IMR-90 (cell line): ENCODE measurements around the gene FBXO30. TPM values are rescaled to one million over a fixed set of nuclear protein-coding genes. Genes with fewer than 3 reads are reported as not detected.

Experiments
- ATAC-seq: fragments of 200-7000 bp; cut with Tn5 transposase; 2 replicates; pipeline ENCODE4 v1.9.1; 2020; ENCODE audit warnings: low read depth, mild to moderate bottlenecking, moderate library complexity
- BruUV-seq: library from RNA; stranded (reverse); fragments of 400-500 nt; replicated peaks from 2 replicates; lab custom pipeline; 2021; lab: Mats Ljungman, UMichigan
- CTCF ChIA-PET: fragments of 300-600 bp; formaldehyde crosslinking; extraction: SDS; loops from one replicate; lab custom pipeline; 2021; ENCODE audit warnings: antibody characterized with exemption; lab: Yijun Ruan, JAX
- POLR2A ChIA-PET: fragments of 300-600 bp; sonication (Branson Sonifier 250); formaldehyde crosslinking; loops from one replicate; lab custom pipeline; 2022; ENCODE audit warnings: antibody characterized with exemption; ENCODE audit not compliant: unreplicated experiment; lab: Charles Lee
- DNase-seq: peaks from one replicate; pipeline ENCODE4 v3.0.0; 2013
- H2AFZ ChIP-seq: replicated peaks from 2 replicates; pipeline ENCODE3; 2013; ENCODE audit warnings: low read length, mild to moderate bottlenecking; ENCODE audit not compliant: poor library complexity
- H2AK5ac ChIP-seq: 2 replicates; pipeline ENCODE4 v1.6.1; 2013; ENCODE audit warnings: low read depth, low read length, inconsistent platforms
- H2AK9ac ChIP-seq: replicated peaks from 2 replicates; pipeline ENCODE3; 2013; ENCODE audit warnings: mild to moderate bottlenecking, low read depth, low read length, moderate library complexity; ENCODE audit not compliant: poor library complexity
- H2BK120ac ChIP-seq: 2 replicates; pipeline ENCODE4 v1.6.1; 2013; ENCODE audit warnings: low read depth, low read length, inconsistent platforms
- H2BK15ac ChIP-seq: 3 replicates; pipeline ENCODE4 v1.6.1; 2013; ENCODE audit warnings: low read depth, low read length, inconsistent platforms
- H2BK20ac ChIP-seq: 2 replicates; pipeline ENCODE4 v1.6.1; 2013; ENCODE audit warnings: low read depth, mild to moderate bottlenecking, inconsistent platforms, low read length, moderate library complexity
- H2BK5ac ChIP-seq: 2 replicates; pipeline ENCODE4 v1.6.1; 2013; ENCODE audit warnings: mild to moderate bottlenecking, low read depth, low read length, inconsistent platforms; ENCODE audit not compliant: poor library complexity, severe bottlenecking
- H3K14ac ChIP-seq: replicated peaks from 2 replicates; pipeline ENCODE4 v1.6.1; 2013; ENCODE audit warnings: low read depth, low read length, inconsistent platforms
- H3K18ac ChIP-seq: 2 replicates; pipeline ENCODE4 v1.6.1; 2013; ENCODE audit warnings: low read depth, low read length, control low read depth
- H3K23ac ChIP-seq: 2 replicates; pipeline ENCODE4 v1.6.1; 2013; ENCODE audit warnings: low read depth, low read length, inconsistent platforms
- H3K27ac ChIP-seq: 2 replicates; pipeline ENCODE4 v1.5.1; 2013; ENCODE audit warnings: mild to moderate bottlenecking, control low read depth, low read length; ENCODE audit not compliant: insufficient read depth
- H3K27me3 ChIP-seq: 2 replicates; pipeline ENCODE4 v1.6.1; 2013; ENCODE audit warnings: low read length; ENCODE audit not compliant: control insufficient read depth, insufficient read depth
- H3K36me3 ChIP-seq: 2 replicates; pipeline ENCODE4 v1.6.1; 2013; ENCODE audit warnings: low read length, mixed read lengths; ENCODE audit not compliant: control insufficient read depth, insufficient read depth
- H3K4ac ChIP-seq: 2 replicates; pipeline ENCODE4 v1.6.1; 2013; ENCODE audit warnings: low read depth, low read length, inconsistent platforms
- H3K4me1 ChIP-seq: 2 replicates; pipeline ENCODE4 v1.6.1; 2013; ENCODE audit warnings: low read length, mixed read lengths; ENCODE audit not compliant: control insufficient read depth, insufficient read depth
- H3K4me2 ChIP-seq: 2 replicates; pipeline ENCODE4 v1.6.1; 2013; ENCODE audit warnings: low read depth, mild to moderate bottlenecking, control low read depth, low read length, moderate library complexity
- H3K4me3 ChIP-seq: 2 replicates; pipeline ENCODE4 v1.5.1; 2013; ENCODE audit warnings: low read depth, mild to moderate bottlenecking, control low read depth, low read length, moderate library complexity; ENCODE audit not compliant: insufficient read depth
- H3K56ac ChIP-seq: 2 replicates; pipeline ENCODE4 v1.6.1; 2013; ENCODE audit warnings: low read length, inconsistent platforms; ENCODE audit not compliant: insufficient read depth; ENCODE audit errors: extremely low read depth
- H3K79me1 ChIP-seq, 2 experiments: 2 replicates each; pipeline ENCODE4 v1.6.1; 2013; ENCODE audit warnings: low read length in 2 of 2, inconsistent platforms in 1 of 2, low read depth in 1 of 2
- H3K9ac ChIP-seq: 2 replicates; pipeline ENCODE4 v1.6.1; 2013; ENCODE audit warnings: low read depth, low read length, control low read depth
- H3K9me1 ChIP-seq: 2 replicates; pipeline ENCODE4 v1.6.1; 2013; ENCODE audit warnings: low read length, inconsistent platforms; ENCODE audit not compliant: insufficient read depth
- H3K9me3 ChIP-seq: 2 replicates; pipeline ENCODE4 v1.6.1; 2013; ENCODE audit warnings: low read length; ENCODE audit not compliant: control insufficient read depth, insufficient read depth
- H4K20me1 ChIP-seq: 2 replicates; pipeline ENCODE4 v1.6.1; 2013; ENCODE audit warnings: low read length, inconsistent platforms; ENCODE audit not compliant: insufficient read depth
- H4K5ac ChIP-seq: 2 replicates; pipeline ENCODE4 v1.6.1; 2013; ENCODE audit warnings: mild to moderate bottlenecking, low read depth, low read length, control low read depth
- H4K8ac ChIP-seq, 2 experiments: 2 replicates each; pipeline ENCODE4 v1.6.1; 2013; ENCODE audit warnings: low read depth in 2 of 2, low read length in 2 of 2, control low read depth in 1 of 2, inconsistent platforms in 1 of 2
- H4K91ac ChIP-seq: 2 replicates; pipeline ENCODE4 v1.6.1; 2013; ENCODE audit warnings: low read depth, low read length, inconsistent platforms; ENCODE audit not compliant: insufficient read depth
- BHLHE40 ChIP-seq: fragments of 150-350 bp; IDR thresholded peaks from 2 replicates; pipeline ENCODE4 v1.6.1; 2016; ENCODE audit warnings: mild to moderate bottlenecking, low read depth, low read length
- CEBPB ChIP-seq: IDR thresholded peaks from 2 replicates; pipeline ENCODE4 v1.6.1; 2012; ENCODE audit warnings: low read depth, low read length, improper control_type of control experiment
- CHD1 ChIP-seq: IDR thresholded peaks from 2 replicates; pipeline ENCODE4 v1.6.1; 2012; ENCODE audit warnings: low read depth, low read length, improper control_type of control experiment
- MAFK ChIP-seq: IDR thresholded peaks from 2 replicates; pipeline ENCODE4 v1.6.1; 2012; ENCODE audit warnings: low read depth, low read length, improper control_type of control experiment
- MAZ ChIP-seq: IDR thresholded peaks from 2 replicates; pipeline ENCODE4 v1.6.1; 2012; ENCODE audit warnings: low read depth, mild to moderate bottlenecking, low read length, improper control_type of control experiment, moderate library complexity, borderline replicate concordance
- MXI1 ChIP-seq: IDR thresholded peaks from 2 replicates; pipeline ENCODE4 v1.6.1; 2012; ENCODE audit warnings: low read depth, mild to moderate bottlenecking, low read length, moderate library complexity, borderline replicate concordance
- NFE2L2 ChIP-seq: fragments of 150-350 bp; IDR thresholded peaks from 2 replicates; pipeline ENCODE4 v1.6.1; 2016; ENCODE audit warnings: low read depth, mild to moderate bottlenecking, low read length
- POLR2A ChIP-seq: IDR thresholded peaks from 2 replicates; pipeline ENCODE4 v1.6.1; 2012; ENCODE audit warnings: mild to moderate bottlenecking, low read depth, low read length
- RCOR1 ChIP-seq: IDR thresholded peaks from 2 replicates; pipeline ENCODE4 v1.6.1; 2012; ENCODE audit warnings: mild to moderate bottlenecking, low read length, improper control_type of control experiment; ENCODE audit not compliant: insufficient replicate concordance
- RFX5 ChIP-seq: IDR thresholded peaks from 2 replicates; pipeline ENCODE4 v1.8.0; 2012; ENCODE audit warnings: low read depth, mild to moderate bottlenecking, low read length, moderate library complexity
- SMC3 ChIP-seq: fragments of 150-350 bp; IDR thresholded peaks from 2 replicates; pipeline ENCODE4 v1.6.1; 2016; ENCODE audit warnings: low read depth, mild to moderate bottlenecking, antibody characterized with exemption, low read length, moderate library complexity
- USF2 ChIP-seq: fragments of 150-350 bp; IDR thresholded peaks from 2 replicates; pipeline ENCODE4 v1.6.1; 2017; ENCODE audit warnings: mild to moderate bottlenecking, antibody characterized with exemption, low read length, low read depth
- WGBS, 2 experiments: methylation state at CpG; one replicate each; pipeline versions ENCODE4 v1.1.5 to v1.1.7; 2013; ENCODE audit warnings: missing lambda C conversion rate in 2 of 2; ENCODE audit not compliant: insufficient read length in 1 of 2; ENCODE audit errors: extremely low coverage in 2 of 2; 5-methylcytosine and 5-hydroxymethylcytosine counted together
- dilution Hi-C: fragments of 300-500 bp; cut with HindIII; formaldehyde crosslinking; loops from one replicate; pipeline ENCODE4 v1.14.3; 2018; ENCODE audit warnings: low sequenced_read_pairs; ENCODE audit not compliant: unreplicated experiment
- in situ Hi-C: fragments of 300-500 bp; cut with MboI; formaldehyde crosslinking; loops from 3 replicates; pipeline ENCODE4 v1.14.3; 2019; ENCODE audit warnings: low sequenced_read_pairs, inconsistent platforms, mixed read lengths
- intact Hi-C: fragments of 100-400 bp; cut with micrococcal nuclease; formaldehyde crosslinking; loops from 2 replicates; pipeline ENCODE4 v1.10.0; 2022
- polyA plus RNA-seq, 3 experiments: library from polyadenylated mRNA; depleted of rRNA; stranded (reverse); fragments of >200 nt; gene quantifications; 2 replicates each; pipeline ENCODE4 v1.2.3, GENCODE V29; 2012; ENCODE audit warnings: low replicate concordance in 1 of 3
- total RNA-seq: library from RNA; depleted of rRNA; stranded (reverse); fragments of >200 nt; gene quantifications from 2 replicates; pipeline ENCODE4 v1.2.3, GENCODE V29; 2012
- TF ChIP-seq, protein P1 (sequence below): fragments of 150-350 bp; IDR thresholded peaks from 2 replicates; pipeline ENCODE4 v1.6.1; 2016; ENCODE audit warnings: low read depth, mild to moderate bottlenecking, low read length, moderate library complexity, borderline replicate concordance
- TF ChIP-seq, protein P2 (sequence below): conservative IDR thresholded peaks from 2 replicates; pipeline ENCODE4 v1.5.1; 2012; ENCODE audit warnings: mild to moderate bottlenecking, low read depth, low read length, improper control_type of control experiment

Gene FBXO30
- total and polyA plus RNA-seq, 2 of the 4 experiments (the other 2 are of a cell fraction) = 3.1 to 9.3 TPM

GRCh38 chr6:145801021-145801420 is 13.6 kb downstream of the FBXO30 start:
- H3K9me1 ChIP-seq = no peaks in the 10 kb centered on the region
- no peak for DNase-seq
- no peak overlapping the region for H2BK5ac ChIP-seq
- no peak overlapping the region for H4K91ac ChIP-seq
- CTCF ChIA-PET = no interaction called here
- H3K4me1 ChIP-seq = no peaks in the 10 kb centered on the region
- dilution Hi-C loops = no loop called here
- no CpG with 5 or more reads among the region's 6 CpGs for WGBS, 2 experiments
- H3K36me3 ChIP-seq = peaks cover 27% of the 10 kb centered on the region
- H3K4ac ChIP-seq = no peak overlapping the region
- H3K14ac ChIP-seq = no peak overlapping the region
- no peak overlapping the region for H2AFZ ChIP-seq
- H3K23ac ChIP-seq = no peak overlapping the region
- H3K4me3 ChIP-seq = no peak overlapping the region
- H3K27ac ChIP-seq = no peak overlapping the region
- no peak overlapping the region for H4K5ac ChIP-seq
- TF ChIP-seq, protein P1, sequence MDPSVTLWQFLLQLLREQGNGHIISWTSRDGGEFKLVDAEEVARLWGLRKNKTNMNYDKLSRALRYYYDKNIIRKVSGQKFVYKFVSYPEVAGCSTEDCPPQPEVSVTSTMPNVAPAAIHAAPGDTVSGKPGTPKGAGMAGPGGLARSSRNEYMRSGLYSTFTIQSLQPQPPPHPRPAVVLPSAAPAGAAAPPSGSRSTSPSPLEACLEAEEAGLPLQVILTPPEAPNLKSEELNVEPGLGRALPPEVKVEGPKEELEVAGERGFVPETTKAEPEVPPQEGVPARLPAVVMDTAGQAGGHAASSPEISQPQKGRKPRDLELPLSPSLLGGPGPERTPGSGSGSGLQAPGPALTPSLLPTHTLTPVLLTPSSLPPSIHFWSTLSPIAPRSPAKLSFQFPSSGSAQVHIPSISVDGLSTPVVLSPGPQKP = no peak
- TF ChIP-seq NFE2L2 (no peak), RCOR1 (no peak), MAZ (no peak), RFX5 (no peak), CHD1 (no peak), MXI1 (no peak), POLR2A (no peak), USF2 (no peak), CEBPB (no peak), MAFK (no peak), SMC3 (no peak), BHLHE40 (no peak)
- TF ChIP-seq, protein P2, sequence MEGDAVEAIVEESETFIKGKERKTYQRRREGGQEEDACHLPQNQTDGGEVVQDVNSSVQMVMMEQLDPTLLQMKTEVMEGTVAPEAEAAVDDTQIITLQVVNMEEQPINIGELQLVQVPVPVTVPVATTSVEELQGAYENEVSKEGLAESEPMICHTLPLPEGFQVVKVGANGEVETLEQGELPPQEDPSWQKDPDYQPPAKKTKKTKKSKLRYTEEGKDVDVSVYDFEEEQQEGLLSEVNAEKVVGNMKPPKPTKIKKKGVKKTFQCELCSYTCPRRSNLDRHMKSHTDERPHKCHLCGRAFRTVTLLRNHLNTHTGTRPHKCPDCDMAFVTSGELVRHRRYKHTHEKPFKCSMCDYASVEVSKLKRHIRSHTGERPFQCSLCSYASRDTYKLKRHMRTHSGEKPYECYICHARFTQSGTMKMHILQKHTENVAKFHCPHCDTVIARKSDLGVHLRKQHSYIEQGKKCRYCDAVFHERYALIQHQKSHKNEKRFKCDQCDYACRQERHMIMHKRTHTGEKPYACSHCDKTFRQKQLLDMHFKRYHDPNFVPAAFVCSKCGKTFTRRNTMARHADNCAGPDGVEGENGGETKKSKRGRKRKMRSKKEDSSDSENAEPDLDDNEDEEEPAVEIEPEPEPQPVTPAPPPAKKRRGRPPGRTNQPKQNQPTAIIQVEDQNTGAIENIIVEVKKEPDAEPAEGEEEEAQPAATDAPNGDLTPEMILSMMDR = no peak
- no peaks in the 10 kb centered on the region for H3K27me3 ChIP-seq
- no peak for ATAC-seq
- no peak overlapping the region for H2BK20ac ChIP-seq
- no peak overlapping the region for H2BK15ac ChIP-seq
- no peak overlapping the region for H3K4me2 ChIP-seq
- peaks cover 48 to 70% of the 10 kb centered on the region in 2 experiments for H3K79me1 ChIP-seq
- H3K56ac ChIP-seq = no peak overlapping the region
- no peaks in the 10 kb centered on the region for H3K9me3 ChIP-seq
- POLR2A ChIA-PET = no interaction called here
- no TSS peak for BruUV-seq
- H2AK9ac ChIP-seq = no peak overlapping the region
- no peak overlapping the region for H2BK120ac ChIP-seq
- peaks cover 32% of the 10 kb centered on the region; the same call in 1 of the 2 replicates for H4K20me1 ChIP-seq
- H3K9ac ChIP-seq = no peak overlapping the region
- H3K18ac ChIP-seq = no peak overlapping the region
- intact Hi-C loops = no loop called here
- H2AK5ac ChIP-seq = no peak overlapping the region
- no peak overlapping the region for H4K8ac ChIP-seq
- in situ Hi-C loops = no loop called here
